ENCODE measurements around the gene CCDC7.

DNA sequence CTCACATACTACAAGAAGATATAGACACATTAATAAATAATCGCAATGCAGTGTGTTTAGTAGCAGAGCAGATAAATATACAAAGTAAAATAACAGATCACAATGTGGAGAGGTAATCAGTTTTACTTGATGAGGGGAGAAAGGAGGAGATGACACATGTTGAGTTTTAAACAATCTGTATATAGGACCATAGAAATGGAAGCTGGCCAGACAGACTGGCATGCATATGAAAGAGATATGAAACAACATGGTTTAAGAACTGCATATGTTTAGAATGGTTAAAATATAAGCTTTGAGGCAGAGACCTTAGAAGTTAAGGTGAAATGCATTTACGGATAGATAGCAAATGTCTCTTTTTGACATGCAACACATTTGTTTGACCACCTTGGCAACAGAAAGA is 19.8 kb upstream of the CCDC7 start:
- TF ChIP-seq NFIC (IDR thresholded peaks at IDR 0.05; ENCODE audit: borderline replicate concordance): no peak
- TF ChIP-seq, protein P1, sequence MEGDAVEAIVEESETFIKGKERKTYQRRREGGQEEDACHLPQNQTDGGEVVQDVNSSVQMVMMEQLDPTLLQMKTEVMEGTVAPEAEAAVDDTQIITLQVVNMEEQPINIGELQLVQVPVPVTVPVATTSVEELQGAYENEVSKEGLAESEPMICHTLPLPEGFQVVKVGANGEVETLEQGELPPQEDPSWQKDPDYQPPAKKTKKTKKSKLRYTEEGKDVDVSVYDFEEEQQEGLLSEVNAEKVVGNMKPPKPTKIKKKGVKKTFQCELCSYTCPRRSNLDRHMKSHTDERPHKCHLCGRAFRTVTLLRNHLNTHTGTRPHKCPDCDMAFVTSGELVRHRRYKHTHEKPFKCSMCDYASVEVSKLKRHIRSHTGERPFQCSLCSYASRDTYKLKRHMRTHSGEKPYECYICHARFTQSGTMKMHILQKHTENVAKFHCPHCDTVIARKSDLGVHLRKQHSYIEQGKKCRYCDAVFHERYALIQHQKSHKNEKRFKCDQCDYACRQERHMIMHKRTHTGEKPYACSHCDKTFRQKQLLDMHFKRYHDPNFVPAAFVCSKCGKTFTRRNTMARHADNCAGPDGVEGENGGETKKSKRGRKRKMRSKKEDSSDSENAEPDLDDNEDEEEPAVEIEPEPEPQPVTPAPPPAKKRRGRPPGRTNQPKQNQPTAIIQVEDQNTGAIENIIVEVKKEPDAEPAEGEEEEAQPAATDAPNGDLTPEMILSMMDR (IDR thresholded peaks at IDR 0.05): no peak

All from SK-N-SH (cell line).